AG09309 (cell line): ENCODE results near the gene TF.

Experiments used
- DNase-seq: peaks from one replicate; pipeline ENCODE4 v3.0.0-alpha.2; 2010; ENCODE audit warnings: low read depth
- H3K4me3 ChIP-seq: 2 replicates; pipeline ENCODE4 v1.5.1; 2011; ENCODE audit warnings: mild to moderate bottlenecking, low read depth, low read length, moderate library complexity; ENCODE audit not compliant: control insufficient read depth
- TF ChIP-seq, protein P1 (sequence below): IDR thresholded peaks from 2 replicates; pipeline ENCODE4 v1.5.1; 2011; ENCODE audit warnings: mild to moderate bottlenecking, low read depth, low read length, inconsistent platforms; ENCODE audit not compliant: insufficient read depth, control insufficient read depth; ENCODE audit errors: missing control alignments

TF gene

DNA sequence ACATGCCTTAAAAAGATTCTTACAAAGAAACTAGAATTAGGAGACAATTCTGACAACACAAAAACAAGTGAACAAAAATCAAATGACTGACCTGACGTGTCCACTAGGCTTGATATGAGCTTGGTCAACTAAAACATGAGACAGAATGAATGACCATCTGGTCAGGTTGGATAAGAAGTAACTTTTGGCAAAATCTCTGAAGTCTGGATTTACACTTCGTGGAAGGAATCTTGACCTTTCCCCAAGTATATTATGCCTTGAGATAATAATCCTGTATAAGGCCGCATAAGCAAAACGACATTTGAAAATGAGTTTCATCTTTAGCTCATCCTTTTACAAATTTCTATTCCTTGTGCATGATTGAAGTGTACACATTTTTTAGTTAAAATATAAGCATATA lies 1.1 kb upstream of the TF start:
- no peak for DNase-seq
- TF ChIP-seq, protein P1, sequence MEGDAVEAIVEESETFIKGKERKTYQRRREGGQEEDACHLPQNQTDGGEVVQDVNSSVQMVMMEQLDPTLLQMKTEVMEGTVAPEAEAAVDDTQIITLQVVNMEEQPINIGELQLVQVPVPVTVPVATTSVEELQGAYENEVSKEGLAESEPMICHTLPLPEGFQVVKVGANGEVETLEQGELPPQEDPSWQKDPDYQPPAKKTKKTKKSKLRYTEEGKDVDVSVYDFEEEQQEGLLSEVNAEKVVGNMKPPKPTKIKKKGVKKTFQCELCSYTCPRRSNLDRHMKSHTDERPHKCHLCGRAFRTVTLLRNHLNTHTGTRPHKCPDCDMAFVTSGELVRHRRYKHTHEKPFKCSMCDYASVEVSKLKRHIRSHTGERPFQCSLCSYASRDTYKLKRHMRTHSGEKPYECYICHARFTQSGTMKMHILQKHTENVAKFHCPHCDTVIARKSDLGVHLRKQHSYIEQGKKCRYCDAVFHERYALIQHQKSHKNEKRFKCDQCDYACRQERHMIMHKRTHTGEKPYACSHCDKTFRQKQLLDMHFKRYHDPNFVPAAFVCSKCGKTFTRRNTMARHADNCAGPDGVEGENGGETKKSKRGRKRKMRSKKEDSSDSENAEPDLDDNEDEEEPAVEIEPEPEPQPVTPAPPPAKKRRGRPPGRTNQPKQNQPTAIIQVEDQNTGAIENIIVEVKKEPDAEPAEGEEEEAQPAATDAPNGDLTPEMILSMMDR, result no peak
- H3K4me3 ChIP-seq, result no peak overlapping the region

DNA sequence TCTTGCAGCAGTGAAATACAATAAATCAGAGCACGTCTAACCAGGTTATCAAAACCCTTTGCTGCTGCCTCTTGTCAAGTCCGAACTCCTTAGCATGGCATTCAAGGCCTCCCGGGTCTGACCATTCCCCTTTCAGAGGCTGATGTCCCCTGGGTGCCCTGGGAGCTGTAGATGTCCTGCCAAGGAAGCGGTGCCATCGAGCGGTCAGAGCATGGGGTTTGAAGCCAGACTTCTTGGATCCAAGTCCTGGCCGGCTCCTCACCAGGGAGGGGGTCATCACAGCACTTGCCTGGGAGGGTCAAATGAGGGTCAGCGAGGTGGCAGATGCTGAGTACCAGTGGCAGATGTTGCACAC lies 496 bp downstream of the TF start:
- TF ChIP-seq, protein P1, result no peak
- no peak overlapping the region for H3K4me3 ChIP-seq
- no peak for DNase-seq

GRCh38 chr3:133747373-133747772 lies 1.2 kb downstream of the TF start:
- H3K4me3 ChIP-seq, result no peak overlapping the region
- DNase-seq, result no peak
- TF ChIP-seq, protein P1, result no peak

- no peak for DNase-seq
- H3K4me3 ChIP-seq, result no peak overlapping the region
- TF ChIP-seq, protein P1, result no peak
Measured at GRCh38 chr3:133747907-133748639, 1.9 kb downstream of the TF start.

DNA sequence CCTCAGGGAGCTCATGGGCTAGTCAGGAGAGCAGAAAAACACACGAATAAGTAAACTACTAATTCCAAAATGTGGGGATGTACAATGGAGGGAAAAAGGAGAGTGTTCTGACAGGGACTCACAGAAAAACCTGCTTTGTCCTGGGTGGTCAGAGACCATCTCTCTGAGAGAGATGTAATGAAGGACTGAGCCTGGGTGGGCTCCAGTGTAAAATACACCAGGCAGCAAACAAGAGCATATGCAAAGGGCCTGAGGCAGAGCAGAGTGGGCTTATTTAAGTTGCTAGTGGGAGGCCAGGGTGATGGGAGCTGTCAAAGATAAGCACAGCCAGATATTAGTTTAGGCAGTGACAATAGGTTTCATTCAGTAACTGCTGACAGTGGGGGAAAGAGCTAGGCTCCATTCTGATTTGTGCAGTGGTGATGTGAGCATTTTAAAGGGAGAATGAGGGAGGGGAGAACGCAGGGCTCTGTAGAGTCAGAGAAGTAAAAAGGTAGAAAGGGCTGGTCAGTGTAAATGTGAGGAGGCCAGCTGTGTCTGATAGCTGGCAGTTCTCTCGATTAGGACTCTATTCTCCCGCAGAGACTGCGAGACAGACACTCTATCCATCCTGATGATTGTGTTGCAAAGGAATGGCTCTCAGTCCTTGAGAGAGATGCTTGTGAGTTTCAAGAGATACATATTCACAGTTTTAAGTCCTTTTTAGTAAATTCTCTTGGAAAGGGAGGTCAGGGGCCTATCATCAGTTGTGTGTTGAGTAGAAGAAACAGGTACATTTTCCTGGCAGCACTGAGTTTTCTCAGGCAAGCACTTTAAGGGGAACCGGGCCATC lies 3.5 kb downstream of the TF start:
- TF ChIP-seq, protein P1, result no peak
- no peak for DNase-seq
- no peak overlapping the region for H3K4me3 ChIP-seq

GRCh38 chr3:133750259-133750656 lies 4.1 kb downstream of the TF start:
- no peak for DNase-seq
- TF ChIP-seq, protein P1, result no peak
- H3K4me3 ChIP-seq, result no peak overlapping the region
